H1 (cell line): ENCODE results near the gene AFF4. TPM values are rescaled to one million over a fixed set of nuclear protein-coding genes. Genes with fewer than 3 reads are reported as not detected.

Experiments used
- CTCF ChIA-PET: fragments of 300-600 bp; sonication (Branson Sonifier 250); formaldehyde crosslinking; loops from one replicate; lab custom pipeline; 2021; ENCODE audit not compliant: partially characterized antibody; lab: Charles Lee
- POLR2A ChIA-PET: fragments of 300-600 bp; sonication (Branson Sonifier 250); formaldehyde crosslinking; loops from one replicate; lab custom pipeline; 2021; ENCODE audit warnings: inconsistent platforms; ENCODE audit not compliant: partially characterized antibody; lab: Charles Lee
- DNase-seq, 2 experiments: peaks; one replicate each; pipeline versions ENCODE4 v3.0.0 to v3.0.0-alpha.2; 2010 to 2022; ENCODE audit warnings: low spot score in 2 of 2, low read depth in 1 of 2, mixed read lengths in 1 of 2
- FAIRE-seq: peaks from 2 replicates; lab custom pipeline; 2011; peaks lifted over from hg19 to GRCh38; lab: Jason Lieb, UNC
- H2AFZ ChIP-seq: 2 replicates; pipeline ENCODE4 v1.8.1; 2012; ENCODE audit warnings: low read length, inconsistent platforms
- H2AK5ac ChIP-seq: 2 replicates; pipeline ENCODE4 v1.6.1; 2013; ENCODE audit warnings: low read depth, low read length
- H2BK120ac ChIP-seq: replicated peaks from 2 replicates; pipeline ENCODE3; 2013; ENCODE audit warnings: low read depth, low read length, inconsistent platforms
- H2BK12ac ChIP-seq: 2 replicates; pipeline ENCODE4 v1.6.1; 2013; ENCODE audit warnings: low read depth, low read length
- H2BK15ac ChIP-seq: 2 replicates; pipeline ENCODE4 v1.6.1; 2013; ENCODE audit warnings: low read length
- H2BK20ac ChIP-seq: 2 replicates; pipeline ENCODE4 v1.6.1; 2013; ENCODE audit warnings: low read length
- H2BK5ac ChIP-seq: 2 replicates; pipeline ENCODE4 v1.6.1; 2013; ENCODE audit warnings: low read depth, low read length
- H3K14ac ChIP-seq: 2 replicates; pipeline ENCODE4 v1.6.1; 2013; ENCODE audit warnings: inconsistent platforms; ENCODE audit not compliant: insufficient read length
- H3K18ac ChIP-seq: 2 replicates; pipeline ENCODE4 v1.6.1; 2013; ENCODE audit warnings: low read length; ENCODE audit errors: extremely low read depth
- H3K23ac ChIP-seq: 2 replicates; pipeline ENCODE4 v1.6.1; 2013; ENCODE audit warnings: inconsistent platforms; ENCODE audit not compliant: insufficient read length
- H3K23me2 ChIP-seq: 2 replicates; pipeline ENCODE4 v1.6.1; 2013; ENCODE audit warnings: low read depth, low read length
- H3K27ac ChIP-seq: 2 replicates; pipeline ENCODE4 v1.6.1; 2011; ENCODE audit warnings: low read depth, low read length, inconsistent platforms
- H3K27me3 ChIP-seq, 4 experiments: replicated peaks in 1 of 4; 1 replicate in 1 of 4; 2 replicates in 3 of 4; pipeline versions ENCODE4 v1.6.1 to v1.8.1; 2011 to 2013; ENCODE audit warnings: low read length in 3 of 4, mild to moderate bottlenecking in 3 of 4, inconsistent platforms in 2 of 4, mixed read lengths in 2 of 4, moderate library complexity in 1 of 4; ENCODE audit not compliant: control insufficient read depth in 3 of 4, insufficient read depth in 3 of 4; ENCODE audit errors: extremely low read depth in 1 of 4
- H3K36me3 ChIP-seq, 4 experiments: 2 replicates each; pipeline versions ENCODE4 v1.6.1 to v1.8.1; 2011 to 2013; ENCODE audit warnings: mild to moderate bottlenecking in 4 of 4, low read length in 3 of 4, moderate library complexity in 2 of 4, control low read depth in 1 of 4, inconsistent platforms in 1 of 4; ENCODE audit not compliant: insufficient read depth in 4 of 4, control insufficient read depth in 2 of 4
- H3K4ac ChIP-seq: replicated peaks from 2 replicates; pipeline ENCODE3; 2013; ENCODE audit warnings: low read length, low read depth, mixed read lengths, inconsistent platforms; ENCODE audit not compliant: insufficient read length
- H3K4me1 ChIP-seq, 4 experiments: replicated peaks in 1 of 4; 1 replicate in 1 of 4; 2 replicates in 3 of 4; pipeline versions ENCODE4 v1.6.1 to v1.8.1; 2011 to 2013; ENCODE audit warnings: low read length in 3 of 4, inconsistent platforms in 2 of 4, mixed read lengths in 1 of 4; ENCODE audit not compliant: insufficient read depth in 4 of 4, control insufficient read depth in 3 of 4
- H3K4me2 ChIP-seq, 2 experiments: 2 replicates each; pipeline versions ENCODE4 v1.6.1 to v1.8.1; 2011 to 2013; ENCODE audit warnings: low read depth in 2 of 2, low read length in 2 of 2, control low read depth in 1 of 2, inconsistent platforms in 1 of 2, mild to moderate bottlenecking in 1 of 2; ENCODE audit not compliant: insufficient read depth in 1 of 2
- H3K4me3 ChIP-seq, 4 experiments: fragments of 200-600, 300-600 bp in 1 of 4; sonication (generic), shearing (Covaris generic), sonication (Bioruptor Twin) in 1 of 4; 2 replicates each; pipeline versions ENCODE4 v1.5.1 to v1.8.1; 2011 to 2016; ENCODE audit warnings: low read length in 4 of 4, low read depth in 3 of 4, control low read depth in 2 of 4, inconsistent platforms in 2 of 4, mild to moderate bottlenecking in 2 of 4, mixed read lengths in 1 of 4, moderate library complexity in 1 of 4; ENCODE audit not compliant: insufficient read depth in 2 of 4; ENCODE audit errors: extremely low read depth in 1 of 4
- H3K56ac ChIP-seq: replicated peaks from 2 replicates; pipeline ENCODE3; 2013; ENCODE audit warnings: low read depth, mild to moderate bottlenecking, mixed read lengths, low read length, inconsistent platforms; ENCODE audit not compliant: insufficient read length
- H3K79me1 ChIP-seq: 2 replicates; pipeline ENCODE4 v1.6.1; 2013; ENCODE audit warnings: low read depth, low read length, control low read depth
- H3K79me2 ChIP-seq, 2 experiments: 2 replicates each; pipeline versions ENCODE4 v1.6.1 to v1.8.1; 2012 to 2013; ENCODE audit warnings: low read length in 2 of 2, mild to moderate bottlenecking in 2 of 2, inconsistent platforms in 1 of 2; ENCODE audit not compliant: insufficient read depth in 2 of 2, control insufficient read depth in 1 of 2
- H3K9ac ChIP-seq, 4 experiments: replicated peaks in 1 of 4; 1 replicate in 1 of 4; 2 replicates in 3 of 4; pipeline versions ENCODE4 v1.6.1 to v1.8.1; 2011 to 2013; ENCODE audit warnings: low read depth in 3 of 4, low read length in 3 of 4, control low read depth in 2 of 4, mild to moderate bottlenecking in 2 of 4, moderate library complexity in 2 of 4, inconsistent platforms in 1 of 4; ENCODE audit errors: extremely low read depth in 1 of 4
- H3K9me3 ChIP-seq, 2 experiments: 2 replicates each; pipeline versions ENCODE4 v1.6.1 to v1.8.1; 2012 to 2013; ENCODE audit warnings: mild to moderate bottlenecking in 2 of 2, moderate library complexity in 2 of 2, control low read depth in 1 of 2, inconsistent platforms in 1 of 2, low read depth in 1 of 2, low read length in 1 of 2, mixed read lengths in 1 of 2; ENCODE audit not compliant: insufficient read depth in 2 of 2
- H4K20me1 ChIP-seq, 2 experiments: replicated peaks in 1 of 2; 2 replicates each; pipeline versions ENCODE3 to v1.8.1; 2011 to 2013; ENCODE audit warnings: inconsistent platforms in 2 of 2, low read length in 2 of 2, mild to moderate bottlenecking in 1 of 2; ENCODE audit not compliant: insufficient read depth in 2 of 2, control insufficient read depth in 1 of 2
- H4K5ac ChIP-seq: 2 replicates; pipeline ENCODE4 v1.6.1; 2013; ENCODE audit warnings: low read length, low read depth, mixed read lengths, inconsistent platforms; ENCODE audit not compliant: insufficient read length
- H4K8ac ChIP-seq: 2 replicates; pipeline ENCODE4 v1.8.0; 2013; ENCODE audit warnings: mild to moderate bottlenecking, moderate library complexity, low read length, inconsistent platforms; ENCODE audit not compliant: insufficient read depth; ENCODE audit errors: extremely low read depth
- H4K91ac ChIP-seq: replicated peaks from 2 replicates; pipeline ENCODE3; 2013; ENCODE audit warnings: low read length, mixed read lengths, inconsistent platforms; ENCODE audit not compliant: insufficient read length
- FOSL1 ChIP-seq: IDR thresholded peaks from 2 replicates; pipeline ENCODE4 v1.6.1; 2011; ENCODE audit warnings: mild to moderate bottlenecking, low read depth, low read length, moderate library complexity; ENCODE audit not compliant: insufficient read depth
- SIN3A ChIP-seq, 2 experiments: IDR thresholded peaks in 1 of 2; conservative IDR thresholded peaks in 1 of 2; 2 replicates each; pipeline ENCODE4 v1.6.1; 2011 to 2012; ENCODE audit warnings: low read length in 2 of 2, improper control_type of control experiment in 1 of 2, low read depth in 1 of 2, mild to moderate bottlenecking in 1 of 2
- WGBS, 2 experiments: shearing (Covaris generic) in 1 of 2; methylation state at CpG; one replicate each; pipeline versions ENCODE4 v1.1.6 to v1.1.7; 2013 to 2015; ENCODE audit warnings: low lambda C conversion rate in 2 of 2, mixed read lengths in 2 of 2, inconsistent platforms in 1 of 2, low coverage in 1 of 2, missing lambda C conversion rate in 1 of 2; ENCODE audit not compliant: insufficient replicate concordance in 2 of 2, insufficient coverage in 1 of 2, insufficient read length in 1 of 2; ENCODE audit errors: extremely low coverage in 1 of 2, missing lambda C conversion rate in 1 of 2; 5-methylcytosine and 5-hydroxymethylcytosine counted together
- polyA plus RNA-seq, 7 experiments: library from polyadenylated mRNA; depleted of rRNA in 3 of 7; stranded (reverse) in 5 of 7; unstranded in 2 of 7; fragments of >200 nt in 5 of 7; fragments of 200-250 nt in 2 of 7; gene quantifications; 1 replicate in 5 of 7; 2 replicates in 1 of 7; 4 replicates in 1 of 7; pipeline versions ENCODE4 v1.2.1 to v1.2.3, GENCODE V29; 2011 to 2013; ENCODE audit warnings: missing spikeins in 2 of 7, mixed read lengths in 2 of 7
- total RNA-seq: library from RNA; stranded (reverse); fragmentation: NEBNext Ultra II Directional; extraction: Animal tissue kit (Norgen Biotek cat#: 25700); gene quantifications from 2 replicates; pipeline ENCODE4 v1.2.1, GENCODE V29; 2021

The AFF4 gene
- total and polyA plus RNA-seq, 2 of the 8 experiments (the other 6 are each of a cell fraction or from before 2014, with no cell fraction given) = 12.0 to 61.4 TPM

DNA sequence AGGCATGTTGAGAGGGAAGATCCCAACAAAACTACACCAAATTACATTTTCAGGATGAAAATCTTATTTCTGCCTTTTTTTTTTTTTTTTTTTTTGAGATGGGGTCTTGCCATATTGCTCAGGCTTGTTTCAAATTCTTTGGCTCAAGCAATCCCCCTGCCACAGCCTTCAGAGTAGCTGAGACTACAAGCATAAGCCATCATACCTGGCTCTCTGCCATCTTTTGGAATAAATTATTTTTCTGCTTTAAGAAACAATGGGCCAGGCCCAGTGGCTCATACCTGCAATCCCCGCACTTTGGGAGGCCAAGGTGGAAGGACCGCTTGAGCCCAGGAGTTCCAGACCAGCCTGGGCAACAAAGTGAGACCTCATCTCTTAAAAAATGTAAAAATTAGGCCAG is 14.3 kb downstream of the AFF4 start:
- Histone ChIP-seq H3K79me1 (peaks cover 3% of the 10 kb centered on the region), H4K8ac (no peak overlapping the region), H4K5ac (no peak overlapping the region), H2BK120ac (no peak overlapping the region), H2BK20ac (no peak overlapping the region), H3K56ac (no peak overlapping the region), H3K27ac (no peak overlapping the region), H3K23me2 (no peaks in the 10 kb centered on the region), H3K18ac (no peak overlapping the region), H2AFZ (no peak overlapping the region), H3K79me2 (peaks cover 20 to 96% of the 10 kb centered on the region in 2 experiments), H2BK5ac (no peak overlapping the region), H3K4me1 (no peaks in the 10 kb centered on the region), H2AK5ac (no peak overlapping the region), H4K20me1 (peaks cover 5 to 11% of the 10 kb centered on the region in 2 experiments), H3K4me3 (no peak overlapping the region), H2BK12ac (no peak overlapping the region), H3K9ac (no peak overlapping the region), H2BK15ac (no peak overlapping the region), H3K14ac (no peak overlapping the region), H3K4ac (no peak overlapping the region), H3K9me3 (no peaks in the 10 kb centered on the region), H3K36me3 (0 out of 8 replicates have a peak, but pooled peaks cover 0 to 3% (median 1%) of the 10 kb centered on the region in 4 experiments), H4K91ac (no peak overlapping the region), H3K23ac (no peak overlapping the region), H3K4me2 (no peak overlapping the region), H3K27me3 (no peaks in the 10 kb centered on the region)
- DNase-seq (no peak), FAIRE-seq (no peak)
- TF ChIP-seq FOSL1 = no peak
- TF ChIP-seq SIN3A (conservative IDR thresholded peaks at IDR 0.05 in 1 of 2, IDR thresholded peaks at IDR 0.05 in 1 of 2; ENCODE audit: low read depth in 1 of 2, low read length in 2 of 2) = no peak
- WGBS, 2 experiments = 82% methylated on average over 2 of the region's 2 CpGs; no CpG with 5 or more reads in 1 of the 2 experiments
- CTCF ChIA-PET = no interaction called here
- POLR2A ChIA-PET = interaction anchor here (1.7 to 3.0 kb wide), 2 partner anchors 10 to 105 kb away, joined by 3 to 12 read pairs; no protein-coding TSS in a partner anchor
